DMS 273 treated with DMSO at 0.1 percent for 48 hours (cell line): ENCODE data around the gene PPM1H.

Experiments used
- DNase-seq: peaks from one replicate; lab custom pipeline; 2025; lab: John Stamatoyannopoulos, UW

Gene PPM1H

GRCh38 chr12:62646566-62646965 is 288.4 kb downstream of the PPM1H start:
- no peak for DNase-seq

DNA sequence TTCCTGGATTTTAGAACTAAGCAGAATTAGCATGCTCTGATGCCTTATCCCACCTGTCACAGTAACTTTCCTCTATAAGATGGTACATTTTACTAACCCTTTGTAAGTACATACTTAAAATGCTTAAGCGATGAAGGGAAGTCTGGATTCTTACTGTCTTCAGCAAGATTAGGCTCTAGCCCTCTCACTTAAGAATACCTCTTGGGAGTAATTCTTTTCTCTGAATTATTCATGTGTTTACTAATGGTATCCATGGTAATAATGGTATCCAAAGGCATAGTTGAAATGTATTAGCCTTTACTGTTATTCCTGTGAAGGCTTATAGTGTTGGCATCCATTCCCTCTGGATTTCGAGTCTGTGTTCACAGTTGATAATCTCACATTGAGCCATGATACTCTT is 291.5 kb downstream of the PPM1H start:
- no peak for DNase-seq

- no peak for DNase-seq
Measured at GRCh38 chr12:62642486-62642885, 292.5 kb downstream of the PPM1H start.

DNA sequence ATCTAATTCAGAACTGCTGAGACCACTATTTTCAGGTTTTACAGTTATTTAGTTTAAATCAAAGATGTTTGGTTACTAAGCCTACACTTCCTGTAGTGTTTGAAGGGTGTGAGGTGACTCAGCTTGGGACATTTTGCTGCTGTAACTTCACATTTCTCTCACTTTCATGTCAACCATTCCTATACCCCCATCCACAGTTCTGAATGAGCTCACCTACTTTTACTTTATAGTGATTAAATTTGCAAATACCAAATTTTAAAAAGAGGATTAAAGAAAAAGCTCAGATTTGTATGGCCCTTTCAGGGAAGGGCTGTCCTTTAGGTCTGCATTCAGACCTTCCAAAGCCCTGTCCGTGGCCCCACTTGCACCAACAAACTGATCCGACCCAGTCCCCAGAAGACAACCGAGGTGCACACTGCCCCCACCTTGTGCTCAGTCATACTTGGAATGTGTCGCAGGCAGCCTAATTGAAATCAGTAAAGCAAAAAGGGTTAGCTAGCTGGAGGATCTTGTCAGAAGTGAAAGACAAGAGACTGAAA is 294.0 kb downstream of the PPM1H start:
- no peak for DNase-seq

DNA sequence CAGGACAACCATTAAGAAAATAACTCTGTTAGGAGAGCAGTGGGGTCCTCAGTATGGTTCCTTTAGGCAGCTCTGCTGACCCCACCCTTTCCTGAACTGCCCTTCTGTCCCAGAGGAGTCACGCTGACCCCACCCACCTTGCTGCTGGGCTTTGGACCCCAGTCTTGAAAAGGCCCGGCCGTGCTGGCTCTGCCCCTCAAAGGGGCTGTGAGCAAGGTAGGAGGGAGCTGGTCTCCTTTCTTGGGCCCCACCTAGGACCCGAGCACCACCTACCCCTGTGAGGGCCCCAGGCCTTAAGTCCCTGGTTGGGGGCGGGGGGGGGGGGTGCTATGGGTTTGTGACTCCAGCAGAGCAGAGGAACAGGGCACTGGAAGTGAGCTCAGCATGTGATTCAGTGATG is 297.3 kb downstream of the PPM1H start:
- no peak for DNase-seq

DNA sequence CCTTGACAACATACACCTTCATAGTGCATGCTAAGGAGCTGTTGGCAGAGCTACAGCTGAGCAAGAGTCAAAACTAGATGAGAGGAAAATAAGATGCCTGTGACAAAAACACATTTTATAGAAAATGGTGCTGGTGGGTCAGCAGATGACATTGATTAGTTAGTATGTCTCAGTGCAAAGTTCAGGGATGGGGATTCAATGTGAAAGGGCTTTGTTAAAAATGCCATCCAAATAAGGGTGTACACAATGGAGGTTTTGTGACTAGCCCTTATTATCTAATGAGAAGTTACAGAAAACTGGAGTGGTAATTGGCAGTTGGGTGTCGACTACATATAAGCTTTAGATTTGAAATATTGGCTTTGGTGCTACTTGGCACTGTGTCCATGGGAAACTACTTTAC is 299.3 kb downstream of the PPM1H start:
- DNase-seq = no peak

DNA sequence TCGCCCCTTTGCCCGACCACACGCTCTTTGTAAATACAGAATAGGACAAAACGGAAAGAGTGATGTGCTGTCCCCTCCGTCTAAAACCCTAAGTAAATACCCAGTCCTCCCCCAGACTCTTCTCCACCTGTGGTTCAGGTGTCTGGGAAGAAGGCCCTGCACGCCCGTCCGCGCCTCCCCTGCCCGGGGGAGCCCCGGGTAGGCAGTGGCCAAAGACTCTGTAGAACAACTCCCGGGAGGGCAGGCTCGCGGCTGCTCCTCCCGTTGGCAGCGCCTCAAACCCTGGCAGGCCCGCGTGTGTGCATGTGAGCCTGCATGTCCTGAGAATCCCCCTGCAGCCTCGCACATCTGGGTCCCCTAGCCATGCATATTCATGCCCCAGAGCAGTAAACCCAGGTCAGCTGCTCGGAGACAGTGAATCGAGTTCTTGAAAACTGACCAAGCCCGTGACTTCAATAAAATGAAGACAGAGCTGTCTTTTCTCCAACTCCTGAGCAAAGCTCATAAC is 302.5 kb downstream of the PPM1H start:
- DNase-seq = peak; percentile 25

GRCh38 chr12:62631471-62632410 is 303.2 kb downstream of the PPM1H start:
- peak; percentile 25 for DNase-seq

- DNase-seq = no peak
Measured at GRCh38 chr12:62629971-62630739, 304.8 kb downstream of the PPM1H start.

DNA sequence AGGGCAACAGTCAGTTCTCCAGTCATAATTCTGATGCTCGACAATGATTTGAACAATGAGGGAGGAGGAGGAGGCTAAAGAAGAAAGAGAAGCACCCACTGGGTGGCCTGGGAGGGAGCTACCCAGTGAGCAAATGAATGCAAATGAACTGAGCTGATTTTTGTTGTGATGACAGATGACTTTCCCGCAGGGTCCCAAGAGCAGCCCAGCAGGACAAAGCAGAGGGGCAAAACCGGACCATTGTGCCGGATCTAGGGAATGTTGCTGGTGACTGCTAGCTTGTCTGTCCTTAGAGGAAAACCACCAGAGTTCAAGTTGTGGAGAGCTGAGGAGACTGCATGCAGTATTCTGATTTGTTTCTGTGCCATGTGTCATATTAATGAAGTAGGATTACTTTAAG is 305.5 kb downstream of the PPM1H start:
- no peak for DNase-seq

DNA sequence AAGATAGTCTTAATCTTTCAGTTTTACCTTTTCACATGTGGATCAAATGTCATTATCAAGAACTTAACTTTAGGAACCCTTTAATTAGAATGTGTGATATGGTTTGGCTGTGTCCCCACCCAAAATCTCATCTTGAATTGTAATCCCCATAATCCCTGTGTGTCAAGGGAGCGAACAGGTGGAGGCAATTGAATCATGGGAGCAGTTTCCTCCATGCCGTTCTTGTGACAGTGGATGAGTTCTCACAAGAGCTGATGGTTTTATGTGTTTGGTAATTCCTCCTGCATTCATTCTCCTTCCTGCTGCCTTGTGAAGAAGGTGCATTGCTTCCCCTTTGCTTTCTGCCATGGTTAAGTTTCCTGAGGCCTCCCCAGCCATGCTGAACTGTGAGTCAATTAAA is 307.8 kb downstream of the PPM1H start:
- no peak for DNase-seq

DNA sequence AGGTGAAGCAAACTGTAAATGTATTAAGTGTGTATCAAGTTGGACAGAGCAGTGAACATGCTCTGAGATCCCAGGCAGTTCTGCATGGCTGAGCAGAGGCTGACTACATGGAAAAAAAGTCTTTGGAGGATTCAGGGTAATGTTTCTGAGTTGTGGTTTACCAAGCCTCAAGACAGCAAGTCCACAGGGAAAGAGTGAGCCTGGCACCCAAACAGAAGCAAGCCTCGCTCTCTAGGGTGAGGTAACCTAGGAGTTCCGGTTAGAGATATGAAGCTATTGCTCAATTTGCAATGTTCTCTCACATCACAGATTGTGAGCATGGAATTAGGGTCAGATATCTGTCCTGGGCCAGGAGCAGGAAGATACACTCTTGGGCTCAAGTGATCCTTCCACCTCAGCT is 309.7 kb downstream of the PPM1H start:
- no peak for DNase-seq

DNA sequence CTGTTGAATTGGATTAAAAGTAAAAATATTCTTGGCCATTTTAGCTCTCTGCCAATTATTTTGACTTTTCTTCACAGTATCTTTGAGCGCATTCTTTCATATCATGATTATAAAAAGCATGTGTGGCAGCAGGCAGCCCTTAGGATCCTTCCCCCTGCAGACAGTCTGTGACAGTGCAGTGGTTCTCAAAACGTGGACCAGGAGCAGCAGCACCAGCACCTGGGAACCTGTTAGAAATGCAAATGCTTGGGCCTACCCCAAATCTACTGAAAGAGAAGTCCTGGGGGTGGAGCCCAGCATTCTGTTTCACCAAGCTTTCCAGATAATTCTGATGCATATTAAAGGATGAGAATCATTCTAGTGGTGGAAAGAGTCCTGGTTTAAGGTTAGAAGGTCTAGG is 312.8 kb downstream of the PPM1H start:
- no peak for DNase-seq

DNA sequence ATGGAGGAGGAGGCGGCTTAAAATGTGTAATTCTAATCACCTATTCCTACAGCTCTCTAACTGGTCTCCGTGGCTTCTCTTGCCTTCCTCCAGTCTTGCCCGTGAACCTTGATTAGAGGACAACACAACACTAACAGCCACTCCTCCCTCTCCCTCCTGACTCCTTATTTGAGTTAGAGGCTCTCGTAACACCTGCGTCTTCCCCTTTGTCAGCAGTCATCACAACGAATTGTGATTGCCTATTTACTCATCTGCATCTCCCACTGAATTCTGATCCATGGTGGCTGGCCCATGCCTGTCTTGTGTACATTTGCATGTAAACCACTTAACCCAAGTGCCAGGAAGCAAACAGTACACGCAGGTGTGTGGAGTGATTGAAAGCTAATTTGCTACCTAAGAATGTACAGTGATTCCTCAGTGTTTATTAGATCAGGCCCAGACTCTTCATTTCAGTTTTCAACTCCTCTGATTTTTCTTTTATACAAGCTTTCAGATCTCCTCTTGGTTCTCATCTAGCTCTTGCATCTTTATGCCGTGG is 313.8 kb downstream of the PPM1H start:
- no peak for DNase-seq

DNA sequence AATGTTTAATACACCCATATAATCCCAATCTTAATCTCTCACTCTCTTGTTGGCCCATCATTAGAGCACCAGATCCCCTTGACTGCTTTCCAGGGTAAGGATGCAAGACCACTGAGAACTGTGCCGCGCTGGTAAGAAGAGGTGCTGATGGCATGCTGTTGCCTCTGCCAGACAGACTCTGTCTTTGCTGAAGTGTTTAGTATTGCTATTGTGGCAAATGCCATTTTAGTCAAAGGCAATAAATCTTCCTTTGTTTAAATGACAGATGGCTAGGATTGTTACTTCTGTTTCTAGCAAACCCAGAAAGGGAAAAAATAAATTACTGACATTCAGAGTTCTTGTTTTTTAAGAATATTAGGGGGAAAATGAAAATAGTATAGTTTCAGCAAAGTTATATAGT is 316.0 kb downstream of the PPM1H start:
- DNase-seq = no peak

DNA sequence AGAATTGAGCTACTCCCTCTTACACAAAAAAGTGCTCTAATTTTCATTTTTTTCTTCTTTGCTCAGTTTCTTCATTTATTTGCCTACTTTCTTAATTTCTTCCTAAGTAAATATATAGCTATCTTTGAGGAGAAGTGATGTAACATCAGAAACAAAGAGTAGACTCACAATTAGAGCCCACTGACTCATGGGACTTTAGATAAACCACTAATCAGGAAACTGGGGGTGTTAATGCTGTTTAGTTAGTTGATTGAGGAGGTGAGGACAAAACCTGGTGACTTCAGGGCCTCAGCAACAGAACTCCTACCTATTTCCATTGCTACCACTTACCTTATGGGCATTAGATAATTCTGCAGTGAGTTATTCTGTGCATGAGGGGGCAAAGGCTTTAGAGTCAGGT is 316.6 kb downstream of the PPM1H start:
- no peak for DNase-seq

DNA sequence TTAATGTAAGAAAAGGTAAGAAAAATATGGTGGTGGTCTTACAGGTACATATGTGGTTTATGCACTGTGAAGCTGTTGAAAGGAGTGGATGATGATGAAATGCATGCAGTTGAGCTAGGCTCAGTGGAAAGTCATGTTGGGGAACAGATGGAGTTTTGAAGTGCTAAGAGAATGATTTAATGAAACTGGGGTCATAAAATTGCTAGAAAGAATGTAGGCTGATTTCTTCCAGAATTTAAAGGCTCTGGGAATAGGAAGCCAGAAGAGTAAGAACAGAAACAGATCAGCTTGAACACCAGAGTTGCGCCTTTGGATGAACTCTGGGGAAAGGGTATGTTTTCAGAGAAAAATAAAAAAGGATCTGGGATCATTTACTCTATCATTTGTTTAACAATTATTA is 321.9 kb downstream of the PPM1H start:
- no peak for DNase-seq

- DNase-seq = no peak
Measured at GRCh38 chr12:62606654-62607053, 328.3 kb downstream of the PPM1H start.

DNA sequence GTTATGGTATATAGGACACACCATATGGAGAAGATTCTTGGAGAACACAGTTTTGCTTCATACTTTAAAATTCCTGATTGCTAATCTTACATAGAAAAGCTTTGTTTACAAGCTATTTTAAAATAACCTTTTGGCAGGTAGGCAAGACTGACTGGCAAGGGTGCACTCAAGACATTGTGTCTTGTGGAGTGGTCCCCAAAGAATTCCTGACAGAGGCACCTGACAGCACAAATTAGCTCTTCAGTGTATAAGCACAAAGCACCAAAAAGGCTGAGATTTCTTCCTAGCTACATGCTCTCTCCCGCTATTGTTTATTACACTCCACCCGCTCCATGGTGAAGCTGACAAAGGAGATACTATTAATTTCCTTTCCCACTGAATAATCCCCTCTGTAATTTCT is 329.0 kb downstream of the PPM1H start:
- DNase-seq = no peak

- no peak for DNase-seq
Measured at GRCh38 chr12:62604871-62605270, 330.1 kb downstream of the PPM1H start.

DNA sequence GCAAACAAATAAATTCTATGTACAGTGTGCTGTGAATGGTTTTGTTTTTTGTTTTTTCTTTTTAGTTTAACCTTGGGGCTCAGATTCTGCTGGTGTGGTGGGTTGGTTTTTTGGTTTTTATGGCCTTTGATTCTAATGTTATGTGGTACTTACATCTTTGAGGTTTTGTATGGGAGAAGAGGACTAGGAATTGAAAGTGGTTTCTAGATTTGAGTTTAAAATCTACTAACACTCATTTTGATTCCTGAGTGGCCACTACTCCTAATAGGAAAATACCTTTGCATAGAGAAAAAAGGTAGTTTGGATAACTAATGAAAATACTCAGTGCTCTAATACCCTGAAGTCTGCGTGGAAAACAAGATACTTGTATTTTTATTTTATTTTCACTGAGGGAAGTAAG is 330.6 kb downstream of the PPM1H start:
- DNase-seq = no peak

GRCh38 chr12:62603811-62604098 is 331.2 kb downstream of the PPM1H start:
- DNase-seq = no peak
